ENCODE results near the gene XKRX.

The XKRX gene

DNA sequence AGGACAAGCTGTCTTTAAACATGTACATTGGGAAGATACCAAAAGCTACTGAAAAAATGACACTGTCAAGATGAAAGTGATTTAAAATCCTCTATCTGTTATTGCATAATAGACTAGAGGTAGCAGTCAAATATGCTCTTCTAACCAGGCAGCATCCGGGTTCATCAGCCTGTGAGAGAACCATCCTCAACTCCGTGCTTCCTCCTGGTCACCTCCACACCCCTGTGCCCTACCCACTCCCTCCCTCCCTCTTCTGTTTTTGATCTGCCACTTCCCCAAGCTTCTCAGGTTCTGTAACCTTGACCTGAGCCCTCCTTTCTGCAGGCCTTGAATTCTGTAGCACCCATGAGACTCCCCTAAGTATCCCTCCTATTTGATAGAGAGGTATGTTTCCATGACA lies 60.4 kb downstream of the XKRX start:
- no peak overlapping the region for H3K27ac ChIP-seq
- TF ChIP-seq ZFX (IDR thresholded peaks at IDR 0.05; ENCODE audit: borderline replicate concordance), result no peak
- TF ChIP-seq, protein P1, sequence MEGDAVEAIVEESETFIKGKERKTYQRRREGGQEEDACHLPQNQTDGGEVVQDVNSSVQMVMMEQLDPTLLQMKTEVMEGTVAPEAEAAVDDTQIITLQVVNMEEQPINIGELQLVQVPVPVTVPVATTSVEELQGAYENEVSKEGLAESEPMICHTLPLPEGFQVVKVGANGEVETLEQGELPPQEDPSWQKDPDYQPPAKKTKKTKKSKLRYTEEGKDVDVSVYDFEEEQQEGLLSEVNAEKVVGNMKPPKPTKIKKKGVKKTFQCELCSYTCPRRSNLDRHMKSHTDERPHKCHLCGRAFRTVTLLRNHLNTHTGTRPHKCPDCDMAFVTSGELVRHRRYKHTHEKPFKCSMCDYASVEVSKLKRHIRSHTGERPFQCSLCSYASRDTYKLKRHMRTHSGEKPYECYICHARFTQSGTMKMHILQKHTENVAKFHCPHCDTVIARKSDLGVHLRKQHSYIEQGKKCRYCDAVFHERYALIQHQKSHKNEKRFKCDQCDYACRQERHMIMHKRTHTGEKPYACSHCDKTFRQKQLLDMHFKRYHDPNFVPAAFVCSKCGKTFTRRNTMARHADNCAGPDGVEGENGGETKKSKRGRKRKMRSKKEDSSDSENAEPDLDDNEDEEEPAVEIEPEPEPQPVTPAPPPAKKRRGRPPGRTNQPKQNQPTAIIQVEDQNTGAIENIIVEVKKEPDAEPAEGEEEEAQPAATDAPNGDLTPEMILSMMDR (IDR thresholded peaks at IDR 0.05), result no peak

DNA sequence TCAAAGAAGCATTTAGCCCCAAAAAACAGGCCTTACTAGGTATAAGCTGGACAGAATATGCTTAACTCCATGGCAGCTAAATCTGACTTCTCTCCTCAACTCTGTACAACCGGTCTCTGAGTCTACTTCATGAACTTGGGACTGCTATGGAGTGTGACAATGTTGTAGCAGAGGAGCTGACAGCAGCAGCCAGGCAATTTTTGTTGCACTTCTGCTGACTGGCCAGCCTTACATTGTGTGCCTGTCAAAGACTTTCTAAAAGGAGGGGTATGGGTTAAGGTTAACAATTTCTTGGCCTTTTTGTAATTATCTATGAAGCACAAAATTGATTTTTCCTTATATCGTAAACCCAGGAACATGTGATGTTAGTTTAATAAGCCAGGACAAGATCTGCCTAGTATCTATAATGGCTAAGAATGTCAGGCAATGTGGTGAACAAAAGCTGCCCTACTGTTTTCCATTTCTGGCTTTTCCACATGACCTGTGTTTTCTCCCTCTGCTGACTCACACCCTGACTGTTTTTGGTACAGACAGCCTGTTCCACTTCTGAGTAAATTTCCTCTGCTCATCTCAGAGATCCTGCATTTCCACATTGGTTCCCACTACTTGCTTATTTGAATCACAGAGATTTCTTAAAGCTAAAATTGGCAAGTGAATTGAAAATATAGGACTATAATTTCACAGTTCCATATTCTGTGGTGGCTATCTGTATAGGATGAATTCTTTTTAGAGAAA lies 63.9 kb downstream of the XKRX start:
- no peak for TF ChIP-seq ZFX (IDR thresholded peaks at IDR 0.05; ENCODE audit: borderline replicate concordance)
- no peak overlapping the region for H3K27ac ChIP-seq

All from 22Rv1 (cell line).